GM13977 (cell line): Measurements from ENCODE around the gene MGAT5B.

ENCODE experiments used
- DNase-seq: peaks from one replicate; pipeline ENCODE4 v3.0.0; 2012; ENCODE audit warnings: low spot score
- in situ Hi-C: fragments of 300-500 bp; cut with MboI; formaldehyde crosslinking; loops from one replicate; pipeline ENCODE4 v1.12.0; 2022; ENCODE audit warnings: low sequenced_read_pairs, low pct_unique_long_range_greater_than_20kb, mixed read lengths, inconsistent platforms; ENCODE audit not compliant: unreplicated experiment
- TF ChIP-seq, protein P1 (sequence below): IDR thresholded peaks from 2 replicates; pipeline ENCODE4 v1.5.1; 2012; ENCODE audit warnings: mild to moderate bottlenecking, control low read depth; ENCODE audit not compliant: insufficient read depth; ENCODE audit errors: extremely low read depth, missing control alignments

MGAT5B gene

DNA sequence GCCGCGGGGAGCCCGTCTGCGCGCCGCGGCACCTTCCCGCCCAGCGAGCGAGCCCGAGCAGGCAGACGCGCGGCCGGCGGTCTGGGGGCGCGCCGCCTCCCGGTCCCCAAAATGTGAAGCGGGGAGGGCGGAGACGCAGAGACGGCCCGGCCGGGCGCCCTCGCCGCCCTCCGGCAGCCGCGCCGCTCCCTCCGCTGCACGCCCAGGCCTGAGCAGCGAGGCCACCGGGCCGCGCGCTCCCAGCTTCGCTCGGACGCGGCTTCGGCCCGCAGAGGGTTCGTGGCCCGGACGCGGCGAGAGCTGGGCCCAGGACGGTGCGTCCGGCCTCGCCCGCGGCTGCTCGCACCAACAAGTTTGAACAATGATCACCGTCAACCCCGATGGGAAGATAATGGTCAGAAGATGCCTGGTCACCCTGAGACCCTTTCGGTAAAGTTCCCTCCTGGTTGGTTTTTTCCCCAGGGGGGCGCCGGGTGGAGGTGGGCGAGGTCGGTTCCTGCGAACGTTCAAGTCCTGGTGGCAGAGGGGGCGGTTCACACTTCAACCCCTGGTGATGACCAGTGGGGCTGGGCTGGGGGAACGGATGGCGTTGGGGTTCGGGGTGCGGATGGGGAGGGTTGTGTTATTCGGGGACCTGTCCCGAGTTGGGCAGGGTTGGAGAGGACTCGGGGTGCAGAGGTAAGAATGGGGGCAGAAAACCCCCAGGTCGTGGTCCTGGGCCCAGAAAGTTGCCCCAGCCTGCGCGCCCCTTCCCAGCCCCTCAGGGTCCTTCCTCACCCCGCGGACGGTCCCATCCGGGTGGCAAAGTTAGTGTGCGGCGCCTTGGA lies 678 bp downstream of the MGAT5B start:
- in situ Hi-C loops = loop anchor here (10.0 kb wide), 1 partner anchor 186 kb away; no protein-coding TSS in a partner anchor
- no peak for DNase-seq
- TF ChIP-seq, protein P1, sequence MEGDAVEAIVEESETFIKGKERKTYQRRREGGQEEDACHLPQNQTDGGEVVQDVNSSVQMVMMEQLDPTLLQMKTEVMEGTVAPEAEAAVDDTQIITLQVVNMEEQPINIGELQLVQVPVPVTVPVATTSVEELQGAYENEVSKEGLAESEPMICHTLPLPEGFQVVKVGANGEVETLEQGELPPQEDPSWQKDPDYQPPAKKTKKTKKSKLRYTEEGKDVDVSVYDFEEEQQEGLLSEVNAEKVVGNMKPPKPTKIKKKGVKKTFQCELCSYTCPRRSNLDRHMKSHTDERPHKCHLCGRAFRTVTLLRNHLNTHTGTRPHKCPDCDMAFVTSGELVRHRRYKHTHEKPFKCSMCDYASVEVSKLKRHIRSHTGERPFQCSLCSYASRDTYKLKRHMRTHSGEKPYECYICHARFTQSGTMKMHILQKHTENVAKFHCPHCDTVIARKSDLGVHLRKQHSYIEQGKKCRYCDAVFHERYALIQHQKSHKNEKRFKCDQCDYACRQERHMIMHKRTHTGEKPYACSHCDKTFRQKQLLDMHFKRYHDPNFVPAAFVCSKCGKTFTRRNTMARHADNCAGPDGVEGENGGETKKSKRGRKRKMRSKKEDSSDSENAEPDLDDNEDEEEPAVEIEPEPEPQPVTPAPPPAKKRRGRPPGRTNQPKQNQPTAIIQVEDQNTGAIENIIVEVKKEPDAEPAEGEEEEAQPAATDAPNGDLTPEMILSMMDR = no peak

DNA sequence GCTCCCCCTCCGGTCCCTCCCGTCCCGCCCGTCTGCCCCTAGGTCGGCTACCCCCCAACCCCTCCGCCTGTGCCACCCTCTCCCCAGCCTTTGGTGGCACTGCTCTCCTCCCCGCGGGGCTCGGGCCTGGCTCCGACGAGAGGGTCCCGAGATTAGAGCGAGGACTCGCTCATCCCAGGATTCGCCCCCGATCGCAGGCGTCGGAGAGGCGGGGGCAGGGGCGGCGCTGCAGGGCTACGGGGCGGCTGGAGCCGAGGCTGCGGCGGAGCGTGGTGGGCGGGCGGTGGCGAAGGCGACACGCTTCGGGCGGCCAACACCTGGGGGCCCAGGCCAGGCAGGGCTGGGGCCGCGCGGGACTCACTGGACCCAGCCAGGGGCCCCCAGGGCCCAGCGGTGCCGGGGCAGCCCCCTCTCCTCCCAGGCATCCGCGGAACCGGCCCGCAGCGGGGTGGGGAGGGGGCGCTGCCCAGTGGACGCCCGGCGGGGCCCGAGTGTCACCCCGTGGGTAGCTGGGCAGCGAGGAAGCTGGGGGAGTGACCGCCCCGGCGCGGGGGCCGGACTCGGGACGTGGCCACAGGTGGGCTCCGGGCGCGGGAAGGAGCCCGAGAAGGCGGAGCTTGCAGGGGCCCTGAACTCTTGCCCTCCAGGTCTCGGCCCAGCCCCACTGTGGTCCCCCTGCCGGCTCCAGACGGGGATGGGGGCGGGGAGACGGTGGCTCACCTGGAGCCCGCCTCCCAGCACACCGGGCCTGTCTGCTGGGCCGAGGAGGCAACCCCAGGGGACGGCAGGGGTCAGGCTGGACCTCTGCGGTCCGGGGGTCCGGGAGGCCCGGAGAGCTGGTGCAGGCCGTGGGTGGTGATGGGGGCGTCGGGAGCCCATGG lies 1.5 kb downstream of the MGAT5B start:
- no peak for DNase-seq

DNA sequence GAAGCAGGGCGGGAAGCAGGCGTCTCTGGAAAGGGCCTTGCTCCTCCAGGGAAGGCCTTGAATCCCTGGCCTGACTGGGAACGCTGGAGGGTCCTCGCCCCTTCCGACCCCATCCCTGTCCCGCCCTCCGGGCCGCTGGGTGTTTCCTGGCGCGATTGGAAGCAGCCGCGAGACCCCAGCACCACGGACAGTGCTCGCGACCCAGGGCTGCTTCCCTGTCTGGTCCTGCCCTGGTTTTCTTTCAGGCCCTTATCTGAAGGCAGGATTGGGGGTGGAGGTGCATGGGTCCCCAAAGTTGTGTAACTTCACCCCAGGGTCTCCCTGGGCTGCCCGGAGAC lies 2.1 kb downstream of the MGAT5B start:
- in situ Hi-C loops = no loop called here
- no peak for DNase-seq
- TF ChIP-seq, protein P1 = no peak

More for the DNA sequence above, 1.5 kb downstream of the MGAT5B start:
- in situ Hi-C loops = loop anchor here (10.0 kb wide), 1 partner anchor 185 kb away; no protein-coding TSS in a partner anchor
- TF ChIP-seq, protein P1 = no peak

DNA sequence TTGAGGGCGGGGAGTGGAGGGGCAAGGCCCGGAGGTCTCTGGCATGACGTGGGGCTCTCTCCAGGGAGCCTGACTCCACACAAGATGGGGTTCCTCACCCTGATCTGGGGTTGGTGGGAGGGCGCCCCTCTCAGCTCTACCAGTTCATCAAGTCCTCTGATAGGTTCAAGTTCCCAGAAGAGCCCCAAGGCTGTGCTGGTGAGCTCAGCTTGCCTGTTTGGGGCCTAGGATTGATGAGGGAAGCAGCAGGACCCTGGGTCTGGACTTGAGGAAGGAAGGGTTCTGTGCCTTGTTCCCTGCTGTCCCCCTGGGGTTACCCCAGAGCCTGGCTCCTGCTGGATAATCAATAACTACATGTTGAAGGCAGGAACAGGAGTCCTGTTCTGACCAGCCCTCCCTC lies 3.5 kb downstream of the MGAT5B start:
- no peak for DNase-seq
- in situ Hi-C loops = no loop called here
- TF ChIP-seq, protein P1 = no peak

DNA sequence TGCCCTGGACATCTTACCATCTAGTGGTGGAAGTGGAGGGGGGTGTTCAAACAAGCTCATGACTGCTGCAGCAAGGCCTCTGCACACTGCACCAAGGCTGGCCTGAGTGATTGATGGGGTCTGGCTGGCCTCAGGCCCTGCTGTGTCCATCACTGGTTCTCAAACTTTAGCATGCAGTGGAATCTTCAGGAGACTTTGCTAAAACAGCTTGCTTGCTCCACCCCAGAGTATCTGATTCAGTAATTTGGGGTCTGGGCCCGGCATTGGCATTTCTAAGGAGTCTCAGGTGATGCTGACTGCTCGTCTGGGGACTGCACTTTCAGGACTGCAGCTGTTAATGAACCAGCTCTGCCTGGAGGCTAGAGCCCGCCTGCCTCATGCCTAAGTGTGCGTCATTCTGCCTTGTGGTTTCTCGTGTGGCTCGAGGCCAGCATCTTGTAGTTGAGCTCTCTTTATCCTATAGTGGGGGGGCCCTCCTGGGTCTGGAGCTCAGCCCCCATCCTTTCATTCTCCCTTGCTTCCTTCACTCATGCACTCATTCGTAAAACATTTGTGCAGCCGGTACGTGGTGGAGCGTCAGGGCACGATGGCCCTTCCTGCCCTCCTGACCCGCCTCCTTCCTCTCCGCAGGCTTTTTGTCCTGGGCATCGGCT lies 4.1 kb downstream of the MGAT5B start:
- in situ Hi-C loops = no loop called here
- TF ChIP-seq, protein P1 = no peak
- no peak for DNase-seq

DNA sequence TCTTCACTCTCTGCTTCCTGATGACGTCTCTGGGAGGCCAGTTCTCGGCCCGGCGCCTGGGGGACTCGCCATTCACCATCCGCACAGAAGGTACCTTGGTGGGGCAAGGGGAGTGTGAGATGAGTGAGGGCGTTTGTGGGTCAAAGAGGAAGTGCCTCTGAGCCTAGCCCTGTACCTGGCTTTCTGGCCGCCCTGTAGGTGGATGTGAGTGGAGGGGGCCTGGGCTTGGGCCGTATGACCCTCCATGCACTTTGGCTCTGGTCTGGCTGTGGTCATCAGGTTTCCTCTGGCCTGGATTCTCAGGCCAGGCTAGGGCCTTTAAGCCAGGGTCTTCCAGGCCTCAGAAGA lies 4.6 kb downstream of the MGAT5B start:
- in situ Hi-C loops = no loop called here
- TF ChIP-seq, protein P1 = no peak

More for the DNA sequence above, 4.6 kb downstream of the MGAT5B start:
- no peak for DNase-seq
